ENCODE data around the gene TTC23L.

Gene TTC23L

GRCh38 chr5:34886392-34887119 lies 47.6 kb downstream of the TTC23L start:
- no peak overlapping the region for H3K27ac Mint-ChIP-seq
- H3K4me3 Mint-ChIP-seq, result no peak overlapping the region
- H3K9me3 Mint-ChIP-seq, result no peaks in the 10 kb centered on the region
- H3K4me1 Mint-ChIP-seq, result no peaks in the 10 kb centered on the region
- no peaks in the 10 kb centered on the region for H3K27me3 Mint-ChIP-seq
- no peaks in the 10 kb centered on the region for H3K36me3 Mint-ChIP-seq

GRCh38 chr5:34889394-34889793 lies 50.4 kb downstream of the TTC23L start:
- Mint-ChIP-seq H3K27me3 (no peaks in the 10 kb centered on the region), H3K27ac (no peak overlapping the region), H3K36me3 (no peaks in the 10 kb centered on the region), H3K9me3 (no peaks in the 10 kb centered on the region), H3K4me1 (no peaks in the 10 kb centered on the region), H3K4me3 (no peak overlapping the region)

- H3K4me3 Mint-ChIP-seq, result no peak overlapping the region
- H3K27me3 Mint-ChIP-seq, result no peaks in the 10 kb centered on the region
- no peaks in the 10 kb centered on the region for H3K4me1 Mint-ChIP-seq
- no peaks in the 10 kb centered on the region for H3K36me3 Mint-ChIP-seq
- H3K9me3 Mint-ChIP-seq, result no peaks in the 10 kb centered on the region
- no peak overlapping the region for H3K27ac Mint-ChIP-seq
Observed at GRCh38 chr5:34891981-34892380, 53.0 kb downstream of the TTC23L start.

GRCh38 chr5:34892414-34892813 lies 53.5 kb downstream of the TTC23L start:
- H3K27ac Mint-ChIP-seq, result no peak overlapping the region
- H3K4me3 Mint-ChIP-seq, result no peak overlapping the region
- H3K27me3 Mint-ChIP-seq, result no peaks in the 10 kb centered on the region
- no peaks in the 10 kb centered on the region for H3K9me3 Mint-ChIP-seq
- no peaks in the 10 kb centered on the region for H3K4me1 Mint-ChIP-seq
- no peaks in the 10 kb centered on the region for H3K36me3 Mint-ChIP-seq

GRCh38 chr5:34894716-34895115 lies 55.8 kb downstream of the TTC23L start:
- Mint-ChIP-seq H3K4me1 (no peaks in the 10 kb centered on the region), H3K36me3 (no peaks in the 10 kb centered on the region), H3K27ac (no peak overlapping the region), H3K27me3 (no peaks in the 10 kb centered on the region), H3K4me3 (no peak overlapping the region), H3K9me3 (no peaks in the 10 kb centered on the region)

GRCh38 chr5:34895641-34896419 lies 56.9 kb downstream of the TTC23L start:
- no peaks in the 10 kb centered on the region for H3K36me3 Mint-ChIP-seq
- H3K27me3 Mint-ChIP-seq, result no peaks in the 10 kb centered on the region
- H3K27ac Mint-ChIP-seq, result no peak overlapping the region
- no peak overlapping the region for H3K4me3 Mint-ChIP-seq
- no peaks in the 10 kb centered on the region for H3K4me1 Mint-ChIP-seq
- no peaks in the 10 kb centered on the region for H3K9me3 Mint-ChIP-seq

GRCh38 chr5:34897646-34898045 lies 58.7 kb downstream of the TTC23L start:
- no peaks in the 10 kb centered on the region for H3K36me3 Mint-ChIP-seq

GRCh38 chr5:34898258-34898895 lies 59.4 kb downstream of the TTC23L start:
- no peak overlapping the region for H3K27ac Mint-ChIP-seq
- H3K4me1 Mint-ChIP-seq, result no peaks in the 10 kb centered on the region
- no peaks in the 10 kb centered on the region for H3K27me3 Mint-ChIP-seq
- no peaks in the 10 kb centered on the region for H3K9me3 Mint-ChIP-seq
- H3K4me3 Mint-ChIP-seq, result no peak overlapping the region
- no peaks in the 10 kb centered on the region for H3K36me3 Mint-ChIP-seq

More at GRCh38 chr5:34897646-34898045, 58.7 kb downstream of the TTC23L start:
- Mint-ChIP-seq H3K4me3 (no peak overlapping the region), H3K27me3 (no peaks in the 10 kb centered on the region), H3K27ac (no peak overlapping the region), H3K9me3 (no peaks in the 10 kb centered on the region), H3K4me1 (no peaks in the 10 kb centered on the region)

GRCh38 chr5:34899066-34899465 lies 60.1 kb downstream of the TTC23L start:
- no peaks in the 10 kb centered on the region for H3K9me3 Mint-ChIP-seq
- no peaks in the 10 kb centered on the region for H3K36me3 Mint-ChIP-seq
- H3K27me3 Mint-ChIP-seq, result no peaks in the 10 kb centered on the region
- no peak overlapping the region for H3K4me3 Mint-ChIP-seq
- no peaks in the 10 kb centered on the region for H3K4me1 Mint-ChIP-seq
- H3K27ac Mint-ChIP-seq, result no peak overlapping the region

- Mint-ChIP-seq H3K9me3 (no peaks in the 10 kb centered on the region), H3K4me3 (no peak overlapping the region), H3K27ac (no peak overlapping the region), H3K4me1 (no peaks in the 10 kb centered on the region), H3K27me3 (no peaks in the 10 kb centered on the region), H3K36me3 (peaks cover 3% of the 10 kb centered on the region)
Observed at GRCh38 chr5:34900652-34901051, 61.7 kb downstream of the TTC23L start.

- H3K27ac Mint-ChIP-seq, result no peak overlapping the region
- no peaks in the 10 kb centered on the region for H3K27me3 Mint-ChIP-seq
- peaks cover 3% of the 10 kb centered on the region for H3K36me3 Mint-ChIP-seq
- no peaks in the 10 kb centered on the region for H3K9me3 Mint-ChIP-seq
- H3K4me1 Mint-ChIP-seq, result no peaks in the 10 kb centered on the region
- H3K4me3 Mint-ChIP-seq, result no peak overlapping the region
Observed at GRCh38 chr5:34903260-34903659, 64.3 kb downstream of the TTC23L start.

GRCh38 chr5:34905564-34905963 lies 66.6 kb downstream of the TTC23L start:
- Mint-ChIP-seq H3K4me3 (no peak overlapping the region), H3K4me1 (no peaks in the 10 kb centered on the region), H3K27ac (no peak overlapping the region), H3K27me3 (no peaks in the 10 kb centered on the region), H3K36me3 (peaks cover 5% of the 10 kb centered on the region), H3K9me3 (no peaks in the 10 kb centered on the region)

- Mint-ChIP-seq H3K9me3 (no peaks in the 10 kb centered on the region), H3K27me3 (no peaks in the 10 kb centered on the region), H3K36me3 (peaks cover 27% of the 10 kb centered on the region), H3K4me1 (peaks cover 29% of the 10 kb centered on the region), H3K27ac (no peak overlapping the region), H3K4me3 (no peak overlapping the region)
Observed at GRCh38 chr5:34913072-34913471, 74.1 kb downstream of the TTC23L start.

GRCh38 chr5:34914671-34915138 lies 75.7 kb downstream of the TTC23L start:
- no peak overlapping the region for H3K4me3 Mint-ChIP-seq
- H3K36me3 Mint-ChIP-seq, result peaks cover 25% of the 10 kb centered on the region
- no peak overlapping the region for H3K27ac Mint-ChIP-seq
- peaks cover 29% of the 10 kb centered on the region for H3K4me1 Mint-ChIP-seq
- no peaks in the 10 kb centered on the region for H3K9me3 Mint-ChIP-seq
- H3K27me3 Mint-ChIP-seq, result no peaks in the 10 kb centered on the region

- H3K36me3 Mint-ChIP-seq, result peaks cover 27% of the 10 kb centered on the region
- no peak within 1 kb of the TSS for H3K4me3 Mint-ChIP-seq
- H3K9me3 Mint-ChIP-seq, result no peaks in the 10 kb centered on the region
- no peaks in the 10 kb centered on the region for H3K27me3 Mint-ChIP-seq
- peaks cover 29% of the 10 kb centered on the region for H3K4me1 Mint-ChIP-seq
- H3K27ac Mint-ChIP-seq, result no peak within 1 kb of the TSS
Observed at GRCh38 chr5:34915139-34915855, 76.3 kb downstream of the TTC23L start, which contains the start of the genes BRIX1 and RAD1. TSS of gene BRIX1 (plus strand) at chr5:34915711. CDS start at chr5:34915739, 28 bp downstream. TSS of gene RAD1 (minus strand) at chr5:34915504. CDS start at chr5:34914892, 612 bp downstream.

All from activated naive CD4-positive, alpha-beta T cell treated with anti-CD3 and anti-CD28 coated beads, Interleukin-2, amount 50 U/mL, for 24 hours (primary cell).